Large intestine (tissue), 3 donors: ENCODE results near the gene UGT2A3. TPM values are rescaled to one million over a fixed set of nuclear protein-coding genes. Genes with fewer than 3 reads are reported as not detected.
"Not testable (repeated sequence)": the region's sequence is repeated elsewhere in the genome, so short reads cannot be mapped to it uniquely, and the experiment has no call there.

ENCODE experiments used
- DNase-seq, 2 donors: peaks; one replicate each; pipeline versions ENCODE4 v3.0.0 to v3.0.0-alpha.2; 2013
- H3K27ac ChIP-seq: one replicate; pipeline ENCODE4 v1.5.1; 2013; ENCODE audit warnings: low read length
- H3K27me3 ChIP-seq: 2 replicates; pipeline ENCODE4 v1.6.1; 2013; ENCODE audit warnings: low read length; ENCODE audit not compliant: control insufficient read depth, insufficient read depth
- H3K36me3 ChIP-seq: 2 replicates; pipeline ENCODE4 v1.6.1; 2013; ENCODE audit warnings: low read length; ENCODE audit not compliant: control insufficient read depth, insufficient read depth
- H3K4me1 ChIP-seq: one replicate; pipeline ENCODE4 v1.6.1; 2013; ENCODE audit warnings: low read length; ENCODE audit not compliant: control insufficient read depth, insufficient read depth
- H3K4me3 ChIP-seq: one replicate; pipeline ENCODE4 v1.5.1; 2013; ENCODE audit warnings: low read length
- H3K9me3 ChIP-seq: one replicate; pipeline ENCODE4 v1.6.1; 2013; ENCODE audit warnings: mild to moderate bottlenecking, low read depth, low read length, moderate library complexity; ENCODE audit not compliant: control insufficient read depth
- WGBS: methylation state at CpG from one replicate; pipeline ENCODE4 v1.1.5; 2013; ENCODE audit warnings: low lambda C conversion rate; ENCODE audit not compliant: insufficient coverage; 5-methylcytosine and 5-hydroxymethylcytosine counted together
- polyA plus RNA-seq: library from polyadenylated mRNA; unstranded; fragments of 120-200 nt; gene quantifications from one replicate; pipeline ENCODE4 v1.2.1, GENCODE V29; 2013

The UGT2A3 gene
- polyA plus RNA-seq, 1 donor = 285 TPM

DNA sequence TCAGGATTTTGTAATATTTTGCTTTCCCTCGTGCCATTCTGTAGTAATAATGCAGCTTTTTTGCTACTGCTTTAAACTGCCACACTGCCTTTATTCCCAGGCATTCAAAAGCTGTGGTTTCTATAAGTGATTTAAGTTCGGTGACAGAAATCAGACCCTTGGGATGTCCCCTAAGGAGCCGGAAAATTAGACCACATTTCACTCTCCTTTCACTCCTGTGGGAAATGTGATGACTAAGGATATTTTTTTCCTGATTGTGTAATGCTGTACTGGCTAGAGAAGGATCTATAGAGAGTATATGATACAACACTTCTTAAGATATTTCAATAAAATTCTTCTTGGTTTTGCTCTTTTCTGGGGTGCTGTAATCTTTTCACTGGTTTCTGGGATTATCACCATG is 24.4 kb downstream of the UGT2A3 start:
- no peak for DNase-seq
- WGBS = no CpG with 5 or more reads among the region's 3 CpGs
- H3K4me3 ChIP-seq = no peak overlapping the region
- H3K36me3 ChIP-seq = peaks cover 23% of the 10 kb centered on the region
- H3K4me1 ChIP-seq = no peaks in the 10 kb centered on the region
- no peak overlapping the region for H3K27ac ChIP-seq
- peaks cover 5% of the 10 kb centered on the region for H3K9me3 ChIP-seq
- no peaks in the 10 kb centered on the region for H3K27me3 ChIP-seq

DNA sequence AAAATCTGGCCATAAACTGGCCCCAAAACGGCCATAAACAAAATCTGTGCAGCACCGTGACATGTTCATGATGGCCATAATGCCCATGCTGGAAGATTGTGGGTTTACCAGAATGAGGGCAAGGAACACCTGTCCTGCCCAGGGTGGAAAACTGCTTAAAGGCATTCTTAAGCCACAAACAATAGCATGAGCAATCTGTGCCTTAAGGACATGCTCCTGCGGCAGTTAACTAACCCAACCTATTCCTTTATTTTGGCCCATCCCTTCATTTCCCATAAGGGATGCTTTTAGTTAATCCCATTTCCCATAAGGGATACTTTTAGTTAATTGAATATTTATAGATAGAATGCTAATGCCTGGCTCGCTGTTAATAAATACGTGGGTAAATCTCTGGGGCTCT is 29.4 kb downstream of the UGT2A3 start:
- not testable (repeated sequence) for H3K4me1 ChIP-seq, H3K27ac ChIP-seq, H3K9me3 ChIP-seq, H3K4me3 ChIP-seq, H3K27me3 ChIP-seq, DNase-seq, H3K36me3 ChIP-seq
- no CpG with 5 or more reads among the region's 5 CpGs for WGBS

DNA sequence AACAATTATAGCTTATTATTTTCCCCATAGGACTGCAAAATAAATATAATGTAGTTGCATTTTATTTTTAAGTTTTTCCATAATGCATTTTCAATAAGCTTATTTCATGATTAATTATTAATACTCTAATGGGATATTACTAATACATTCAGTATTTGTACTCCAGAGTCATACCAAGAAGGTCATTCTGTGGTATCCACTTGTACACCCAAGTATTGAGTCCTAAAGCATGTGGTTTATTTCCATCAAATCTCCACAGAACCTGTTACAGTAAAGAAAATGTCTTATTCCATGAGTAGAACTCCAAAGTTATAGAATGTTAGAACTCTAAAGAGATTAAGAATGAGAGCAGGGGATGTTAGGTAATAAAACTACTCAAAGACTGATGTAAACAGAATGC is 30.6 kb downstream of the UGT2A3 start:
- no peak overlapping the region for H3K4me3 ChIP-seq
- no peaks in the 10 kb centered on the region for H3K36me3 ChIP-seq
- no peaks in the 10 kb centered on the region for H3K4me1 ChIP-seq
- no peaks in the 10 kb centered on the region for H3K27me3 ChIP-seq
- peaks cover 3% of the 10 kb centered on the region for H3K9me3 ChIP-seq
- H3K27ac ChIP-seq = no peak overlapping the region
- no peak for DNase-seq

DNA sequence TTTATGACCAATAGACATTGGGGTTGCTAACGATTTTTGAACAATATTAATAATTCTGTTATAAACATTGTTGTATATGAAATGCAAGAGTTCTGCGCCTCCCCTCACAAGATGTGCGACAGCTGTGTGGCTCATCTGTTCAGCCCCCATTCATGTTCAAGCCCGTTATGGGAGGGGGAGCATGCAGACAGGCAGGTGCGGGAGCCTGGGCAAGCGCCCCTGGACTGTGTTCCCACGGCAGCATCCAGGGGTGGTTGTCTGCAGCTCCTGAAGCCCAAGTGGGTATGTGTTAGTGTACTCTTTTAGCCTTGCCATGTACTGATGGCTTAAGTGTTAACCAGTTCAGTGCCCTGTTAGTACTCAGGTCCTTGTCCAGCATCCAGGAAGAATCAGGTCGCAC is 34.6 kb downstream of the UGT2A3 start:
- no CpG with 5 or more reads among the region's 8 CpGs for WGBS
- Histone ChIP-seq H3K27me3 (no peaks in the 10 kb centered on the region), H3K9me3 (peaks cover 7% of the 10 kb centered on the region), H3K36me3 (peaks cover 8% of the 10 kb centered on the region), H3K27ac (no peak overlapping the region), H3K4me3 (no peak overlapping the region), H3K4me1 (no peaks in the 10 kb centered on the region)
- DNase-seq = no peak

DNA sequence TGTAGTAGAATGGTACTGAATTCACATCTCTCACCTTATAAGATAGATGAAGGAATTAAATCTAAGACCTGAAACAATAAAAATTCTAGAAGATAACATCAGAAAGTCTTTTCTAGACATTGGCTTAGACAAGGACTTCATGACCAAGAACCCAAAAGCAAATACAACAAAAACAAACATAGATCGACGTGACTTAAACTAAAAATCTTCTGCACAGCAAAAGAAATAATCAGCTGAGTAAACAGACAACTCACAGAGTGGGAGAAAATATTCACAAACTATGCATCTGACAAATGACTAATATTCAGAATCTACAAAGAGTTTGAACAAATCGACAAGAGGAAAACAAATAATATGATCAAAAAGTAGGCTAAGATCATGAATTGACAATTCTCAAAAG is 38.8 kb downstream of the UGT2A3 start:
- DNase-seq = no peak
- Histone ChIP-seq H3K9me3 (peaks cover 7% of the 10 kb centered on the region), H3K4me3 (no peak overlapping the region), H3K27ac (no peak overlapping the region), H3K36me3 (peaks cover 8% of the 10 kb centered on the region), H3K4me1 (no peaks in the 10 kb centered on the region), H3K27me3 (no peaks in the 10 kb centered on the region)
- 89% methylated on average over 3 of the region's 3 CpGs for WGBS

DNA sequence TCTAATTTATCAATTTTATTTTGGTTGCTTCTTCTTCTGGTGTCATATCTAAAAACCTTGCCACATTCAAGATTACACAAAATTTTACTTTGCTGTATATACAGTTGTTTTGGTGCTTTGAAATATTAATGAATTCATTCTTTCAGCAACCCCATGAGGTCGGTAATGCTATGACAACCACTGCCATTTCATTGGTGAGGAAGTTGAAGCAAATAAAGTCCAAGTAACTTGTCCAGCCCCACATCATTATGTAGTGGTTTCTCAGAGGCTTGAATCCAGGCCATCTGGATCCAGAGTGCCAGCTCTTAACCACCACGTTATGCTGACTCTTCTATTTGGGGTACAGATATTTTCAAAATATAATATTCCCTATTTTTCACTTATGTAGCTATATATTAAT is 42.2 kb downstream of the UGT2A3 start:
- H3K9me3 ChIP-seq = peaks cover 7% of the 10 kb centered on the region
- 40% methylated on average over 1 of the region's 2 CpGs for WGBS
- DNase-seq = peak in 1 of 2 donors; percentile 70
- no peaks in the 10 kb centered on the region for H3K27me3 ChIP-seq
- H3K4me1 ChIP-seq = peaks cover 26% of the 10 kb centered on the region
- H3K36me3 ChIP-seq = peaks cover 8% of the 10 kb centered on the region
- H3K4me3 ChIP-seq = peak overlapping the region; percentile 53
- peak overlapping the region; percentile 86 for H3K27ac ChIP-seq

DNA sequence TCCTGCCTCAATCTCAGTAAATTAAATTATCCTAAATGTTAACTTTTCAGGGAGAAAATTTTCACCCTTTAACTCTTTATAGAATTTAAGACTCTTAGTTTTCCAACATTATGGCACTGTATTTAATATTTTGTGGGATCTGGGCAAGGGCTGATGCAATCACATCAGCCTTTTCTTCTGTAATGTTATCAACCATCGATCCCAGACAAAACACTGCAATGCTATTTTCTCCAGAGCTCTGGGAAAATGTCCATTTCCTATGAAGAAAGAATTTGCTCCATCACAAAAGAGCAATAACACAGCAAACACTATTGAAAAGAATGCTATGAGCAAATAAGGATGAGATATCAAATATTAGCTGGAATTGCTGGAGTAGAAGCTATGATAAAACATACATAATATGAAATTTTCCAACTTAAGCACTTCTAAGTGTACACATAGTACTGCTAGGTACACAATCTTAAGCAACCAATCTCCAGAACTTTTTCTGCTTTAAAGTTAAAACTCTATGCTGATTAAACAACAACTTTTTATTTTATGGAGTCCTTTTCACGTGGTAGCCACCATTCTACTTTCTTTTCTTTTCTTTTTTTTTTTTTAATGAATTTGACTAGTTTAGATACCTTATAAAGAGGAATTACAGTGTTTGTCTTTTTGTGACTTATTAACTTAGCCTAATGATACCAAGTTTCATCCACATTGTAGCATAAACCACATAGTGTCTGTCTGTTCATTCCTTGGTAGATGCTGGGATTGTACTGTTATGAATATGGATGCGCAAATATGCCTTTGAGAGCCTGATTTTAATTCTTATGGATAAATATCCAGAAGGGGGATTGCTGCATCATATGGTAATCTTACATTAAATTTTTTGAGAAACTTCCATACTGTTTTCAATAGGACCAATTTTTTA is 43.6 kb downstream of the UGT2A3 start:
- WGBS = 23% methylated on average over 2 of the region's 3 CpGs
- H3K27me3 ChIP-seq = no peaks in the 10 kb centered on the region
- peaks cover 28% of the 10 kb centered on the region for H3K4me1 ChIP-seq
- peaks cover 4% of the 10 kb centered on the region for H3K36me3 ChIP-seq
- DNase-seq = peak in 1 of 2 donors; percentile 69
- no peaks in the 10 kb centered on the region for H3K9me3 ChIP-seq
- H3K27ac ChIP-seq = peak overlapping the region; percentile 86
- H3K4me3 ChIP-seq = peak overlapping the region; percentile 53

DNA sequence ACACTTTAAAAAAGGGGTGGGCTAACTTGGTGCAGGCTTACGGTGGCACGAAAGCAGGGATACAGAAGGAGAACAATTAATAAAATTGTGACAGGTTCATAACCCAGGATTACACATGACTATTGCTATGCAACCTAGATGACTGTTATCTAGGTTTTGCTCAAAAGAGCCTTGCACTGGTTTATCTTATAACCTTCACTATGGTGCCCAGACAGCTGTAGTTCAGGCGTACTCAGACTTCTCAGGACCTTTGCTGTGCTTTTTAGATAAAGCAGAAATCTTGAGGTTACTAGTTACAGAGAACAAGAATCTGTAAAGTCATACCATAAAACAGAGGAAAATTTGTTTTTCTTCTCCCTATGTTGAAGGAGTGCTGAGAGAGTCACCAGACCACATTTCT is 44.4 kb downstream of the UGT2A3 start:
- H3K4me1 ChIP-seq = peaks cover 28% of the 10 kb centered on the region
- H3K36me3 ChIP-seq = no peaks in the 10 kb centered on the region
- no peaks in the 10 kb centered on the region for H3K27me3 ChIP-seq
- peak overlapping the region; percentile 86 for H3K27ac ChIP-seq
- no CpG with 5 or more reads among the region's 3 CpGs for WGBS
- peak; percentile 26 to 66 for DNase-seq
- H3K9me3 ChIP-seq = no peaks in the 10 kb centered on the region
- H3K4me3 ChIP-seq = no peak overlapping the region

DNA sequence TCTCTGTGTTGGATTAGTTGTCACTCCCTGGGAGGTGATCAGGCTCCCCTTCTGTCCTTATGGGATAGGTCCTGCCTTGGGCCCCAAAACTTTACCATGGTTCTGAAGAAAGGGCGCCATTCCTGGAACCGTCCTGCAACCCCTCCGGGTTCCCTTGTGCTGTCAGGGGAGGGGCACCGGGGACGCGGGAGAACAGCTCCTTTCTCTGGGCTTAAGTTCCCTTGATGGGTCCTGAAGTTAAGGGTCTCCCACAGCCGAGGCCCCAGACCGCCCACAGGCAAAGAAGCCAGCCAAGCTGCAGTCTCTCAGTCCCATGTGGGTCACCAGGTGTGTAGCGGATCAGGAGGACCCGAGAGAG is 44.8 kb downstream of the UGT2A3 start:
- peaks cover 28% of the 10 kb centered on the region for H3K4me1 ChIP-seq
- H3K9me3 ChIP-seq = no peaks in the 10 kb centered on the region
- no peaks in the 10 kb centered on the region for H3K36me3 ChIP-seq
- no peaks in the 10 kb centered on the region for H3K27me3 ChIP-seq
- WGBS = no CpG with 5 or more reads among the region's 10 CpGs
- H3K4me3 ChIP-seq = peak overlapping the region; percentile 8
- peak in 1 of 2 donors; percentile 36 for DNase-seq
- H3K27ac ChIP-seq = peak overlapping the region; percentile 86

DNA sequence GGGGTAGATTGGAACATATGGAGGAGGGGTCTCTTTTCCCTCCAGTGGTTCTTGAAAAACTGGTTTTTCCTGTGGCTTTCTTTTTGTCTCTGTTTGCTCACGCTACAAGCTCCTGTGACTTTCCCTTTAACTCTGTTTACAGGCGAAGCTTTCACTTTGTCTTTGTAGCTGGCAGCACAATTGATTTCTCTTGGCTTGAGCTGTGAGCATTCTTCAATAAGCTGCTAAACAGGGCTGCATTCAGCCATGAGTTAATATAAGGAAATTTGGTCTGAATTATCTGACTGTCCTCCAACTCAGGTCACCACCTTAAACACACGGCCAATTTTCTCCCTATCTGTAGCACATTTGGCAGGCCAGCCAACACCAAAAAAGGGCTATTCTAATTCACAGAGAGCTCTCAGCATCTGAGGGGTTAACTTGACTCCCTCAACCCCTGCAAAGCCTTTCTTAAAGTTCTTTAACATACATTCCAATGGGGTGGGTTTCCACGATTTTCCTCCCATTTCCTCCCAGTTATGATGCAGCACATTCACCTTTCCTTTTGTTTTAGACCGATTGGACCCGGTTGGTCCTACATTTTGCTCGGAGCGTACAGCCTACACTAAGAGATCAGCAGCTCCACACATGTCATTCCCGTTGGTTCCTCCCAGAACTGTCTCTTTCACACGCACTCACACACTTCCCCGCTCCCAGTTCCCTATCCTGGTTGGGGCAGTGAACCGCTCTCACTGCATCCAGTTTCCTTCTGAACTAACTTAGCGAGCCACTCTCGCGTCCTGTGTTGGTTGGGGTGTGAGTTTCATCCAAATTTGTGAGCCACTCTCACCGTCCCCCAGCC is 45.4 kb downstream of the UGT2A3 start:
- peak; percentile 32 to 73 for DNase-seq
- H3K27me3 ChIP-seq = no peaks in the 10 kb centered on the region
- no peaks in the 10 kb centered on the region for H3K36me3 ChIP-seq
- peak overlapping the region; percentile 8 for H3K4me3 ChIP-seq
- peaks cover 28% of the 10 kb centered on the region for H3K4me1 ChIP-seq
- peak overlapping the region; percentile 86 for H3K27ac ChIP-seq
- WGBS = 20% methylated on average over 1 of the region's 16 CpGs
- no peaks in the 10 kb centered on the region for H3K9me3 ChIP-seq
